OCI-LY7 (cell line): Measurements from ENCODE around the gene NUTF2. TPM values are rescaled to one million over a fixed set of nuclear protein-coding genes. Genes with fewer than 3 reads are reported as not detected.
A peak's percentile ranks its signal among the peaks of the same experiment; 100 is the strongest.

Experiments
- BruUV-seq: library from RNA; stranded (reverse); fragments of 400-500 nt; replicated peaks from 2 replicates; lab custom pipeline; 2021; lab: Mats Ljungman, UMichigan
- CTCF ChIA-PET: fragments of 300-600 bp; sonication (Branson Sonifier 250); formaldehyde crosslinking; loops from one replicate; lab custom pipeline; 2022; ENCODE audit warnings: antibody characterized with exemption; ENCODE audit not compliant: unreplicated experiment; lab: Charles Lee
- POLR2A ChIA-PET: fragments of 300-600 bp; sonication (Branson Sonifier 250); formaldehyde crosslinking; loops from one replicate; lab custom pipeline; 2022; ENCODE audit warnings: antibody characterized with exemption; lab: Charles Lee
- DNase-seq: peaks from one replicate; pipeline ENCODE4 v3.0.0-alpha.2; 2015; ENCODE audit warnings: low spot score
- H2AFZ ChIP-seq: fragments of 200-600 bp; sonication (generic), shearing (Covaris generic); 2 replicates; pipeline ENCODE4 v1.6.1; 2014; ENCODE audit warnings: mild to moderate bottlenecking, antibody characterized with exemption, low read length, moderate library complexity
- H3K27ac ChIP-seq: fragments of 200-600 bp; sonication (generic); 2 replicates; pipeline ENCODE4 v1.5.1; 2014; ENCODE audit warnings: mixed run types, low read depth, mild to moderate bottlenecking, moderate library complexity, low read length, inconsistent platforms; ENCODE audit not compliant: poor library complexity, severe bottlenecking
- H3K36me3 ChIP-seq: fragments of 200-600 bp; sonication (generic); 2 replicates; pipeline ENCODE4 v1.6.1; 2014; ENCODE audit warnings: mild to moderate bottlenecking, antibody characterized with exemption, low read length, moderate library complexity, mixed read lengths; ENCODE audit not compliant: insufficient read depth
- H3K4me1 ChIP-seq: fragments of 200-600 bp; sonication (generic); 2 replicates; pipeline ENCODE4 v1.5.1; 2014; ENCODE audit warnings: mild to moderate bottlenecking, low read length; ENCODE audit not compliant: insufficient read depth, poor library complexity, severe bottlenecking
- H3K4me2 ChIP-seq: fragments of 200-600 bp; sonication (generic); 2 replicates; pipeline ENCODE4 v1.6.1; 2014; ENCODE audit warnings: mild to moderate bottlenecking, low read length
- H3K4me3 ChIP-seq: fragments of 200-600 bp; sonication (generic); 2 replicates; pipeline ENCODE4 v1.5.1; 2014; ENCODE audit warnings: mild to moderate bottlenecking, low read depth, low read length; ENCODE audit not compliant: poor library complexity, severe bottlenecking
- H3K79me2 ChIP-seq: fragments of 200-600 bp; sonication (generic); 2 replicates; pipeline ENCODE4 v1.6.1; 2016; ENCODE audit warnings: low read depth, mild to moderate bottlenecking, low read length, moderate library complexity, mixed read lengths; ENCODE audit not compliant: insufficient read depth
- H3K9me2 ChIP-seq: fragments of 200-600 bp; sonication (generic); 2 replicates; pipeline ENCODE4 v1.6.1; 2016; ENCODE audit warnings: mild to moderate bottlenecking, low read length, mixed read lengths; ENCODE audit not compliant: insufficient read depth
- H3K9me3 ChIP-seq: fragments of 200-600 bp; sonication (generic); 2 replicates; pipeline ENCODE4 v1.6.1; 2014; ENCODE audit warnings: mild to moderate bottlenecking, mixed run types, low read length, mixed read lengths
- H4K20me1 ChIP-seq: fragments of 200-600 bp; sonication (generic); 2 replicates; pipeline ENCODE4 v1.6.1; 2014; ENCODE audit warnings: mild to moderate bottlenecking, antibody characterized with exemption, low read length, moderate library complexity, mixed read lengths; ENCODE audit not compliant: insufficient read depth
- CTCF ChIP-seq: fragments of 200-600 bp; sonication (generic); conservative IDR thresholded peaks from 2 replicates; pipeline ENCODE4 v1.5.1; 2014; ENCODE audit warnings: mild to moderate bottlenecking, antibody characterized with exemption, low read length, moderate library complexity, mixed read lengths
- EZH2phosphoT487 ChIP-seq: fragments of 200-600 bp; sonication (generic); IDR thresholded peaks from 2 replicates; pipeline ENCODE4 v1.6.1; 2018; ENCODE audit warnings: low read depth, borderline replicate concordance, mild to moderate bottlenecking, mixed run types, antibody characterized with exemption, low read length, moderate library complexity, mixed read lengths
- intact Hi-C: fragments of 100-400 bp; cut with micrococcal nuclease; formaldehyde crosslinking; loops from one replicate; pipeline ENCODE4 v1.10.0; 2022; ENCODE audit not compliant: unreplicated experiment
- total RNA-seq, 2 experiments: library from RNA; depleted of rRNA in 1 of 2; stranded (reverse); fragments of >200 nt in 1 of 2; shearing (Covaris generic) in 1 of 2; gene quantifications; 2 replicates each; pipeline ENCODE4 v1.2.3, GENCODE V29; 2014 to 2022

The NUTF2 gene
- total RNA-seq, 2 experiments from 2014 or later = 143 to 187 TPM

- TF ChIP-seq CTCF = no peak
- TF ChIP-seq EZH2phosphoT487 = no peak
- DNase-seq = no peak
- Histone ChIP-seq H4K20me1 (no peaks in the 10 kb centered on the region), H3K36me3 (peaks cover 15% of the 10 kb centered on the region; the same call in 1 of the 2 replicates), H3K9me2 (no peaks in the 10 kb centered on the region), H3K4me1 (peaks cover 6% of the 10 kb centered on the region), H2AFZ (no peak overlapping the region), H3K27ac (no peak overlapping the region), H3K4me2 (no peak overlapping the region), H3K4me3 (no peak overlapping the region), H3K9me3 (no peaks in the 10 kb centered on the region), H3K79me2 (peaks cover 5% of the 10 kb centered on the region; the same call in 1 of the 2 replicates)
- CTCF ChIA-PET = interaction anchor here (0.6 kb wide), 1 partner anchor 137 kb away, joined by 3 read pairs; no protein-coding TSS in a partner anchor
- POLR2A ChIA-PET = no interaction called here
- BruUV-seq = no TSS peak
- intact Hi-C loops = no loop called here
These were observed 18.1 kb upstream of the NUTF2 start for GRCh38 chr16:67828651-67829050.

GRCh38 chr16:67833030-67833414 is 13.7 kb upstream of the NUTF2 start:
- intact Hi-C loops = no loop called here
- Histone ChIP-seq H3K4me1 (peaks cover 10% of the 10 kb centered on the region), H3K9me2 (no peaks in the 10 kb centered on the region), H2AFZ (peak overlapping the region; percentile 80; the same call in 1 of the 2 replicates), H3K4me2 (peak overlapping the region; percentile 86), H3K79me2 (peaks cover 5% of the 10 kb centered on the region; the same call in 1 of the 2 replicates), H3K9me3 (no peaks in the 10 kb centered on the region), H3K36me3 (peaks cover 15% of the 10 kb centered on the region; the same call in 1 of the 2 replicates), H3K4me3 (peak overlapping the region; percentile 73), H4K20me1 (no peaks in the 10 kb centered on the region), H3K27ac (no peak overlapping the region)
- ChIA-PET CTCF (interaction anchor here (1.5 kb wide), 1 partner anchor 13 kb away, joined by 5 read pairs; the partner anchor contains the start of gene NUTF2), POLR2A (interaction anchor here (0.8 kb wide), 1 partner anchor 114 kb away, joined by 3 read pairs; the partner anchor contains the start of gene GFOD2)
- no peak for TF ChIP-seq CTCF
- no peak for TF ChIP-seq EZH2phosphoT487
- no TSS peak for BruUV-seq
- DNase-seq = no peak
